ENCODE results near the gene APOC1.

The APOC1 gene

GRCh38 chr19:44957526-44957925 lies 43.1 kb downstream of the APOC1 start:
- ATAC-seq (no peak), DNase-seq (no peak)

DNA sequence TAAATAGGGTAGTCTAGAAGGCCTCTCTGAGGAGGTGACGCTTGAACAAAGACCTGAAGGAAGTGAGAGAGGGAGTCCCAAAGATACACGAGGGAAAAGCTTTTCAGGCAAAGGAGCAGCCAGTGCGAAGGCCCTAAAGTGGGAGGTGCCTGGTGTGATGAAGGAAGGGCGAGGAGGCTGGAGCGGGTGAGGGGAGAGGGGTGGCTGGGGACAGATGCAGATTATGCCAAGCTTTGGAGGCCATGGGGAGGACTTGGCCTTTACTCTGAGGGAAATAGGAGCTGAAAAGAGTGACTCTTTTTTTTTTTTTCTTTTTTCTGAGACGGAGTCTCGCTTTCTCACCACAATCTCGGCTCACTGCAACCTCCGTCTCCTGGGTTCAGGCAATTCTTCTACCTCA lies 43.7 kb downstream of the APOC1 start:
- DNase-seq, result no peak

GRCh38 chr19:44959691-44960090 lies 45.3 kb downstream of the APOC1 start:
- ATAC-seq, result no peak
- DNase-seq, result no peak

More for the DNA sequence above, 43.7 kb downstream of the APOC1 start:
- no peak for ATAC-seq

GRCh38 chr19:44960906-44961728 lies 46.7 kb downstream of the APOC1 start:
- DNase-seq (no peak), ATAC-seq (no peak)

- no peak for DNase-seq
- no peak for ATAC-seq
Observed at GRCh38 chr19:44961821-44962220, 47.4 kb downstream of the APOC1 start.

GRCh38 chr19:44968118-44968517 lies 53.7 kb downstream of the APOC1 start:
- ATAC-seq (no peak), DNase-seq (no peak)

DNA sequence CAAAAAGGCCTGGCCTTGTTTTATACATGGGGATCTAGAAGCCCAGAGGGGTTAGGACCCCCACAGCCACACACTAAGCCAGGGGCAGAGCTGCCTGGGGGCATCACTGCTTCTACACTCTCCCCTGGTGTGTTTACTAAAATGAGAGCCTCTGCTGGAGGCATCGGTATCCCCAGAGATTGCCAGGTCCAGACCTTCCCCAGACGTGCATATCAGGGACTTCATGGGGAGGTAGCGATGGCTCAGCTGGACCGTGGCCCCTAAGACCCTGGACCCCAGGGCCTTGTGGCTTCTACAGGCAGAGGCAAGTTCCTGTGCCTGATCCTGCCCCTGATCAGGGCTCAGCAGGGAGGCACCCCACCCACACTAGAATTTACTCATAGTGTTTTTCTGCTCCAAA lies 54.3 kb downstream of the APOC1 start:
- ATAC-seq, result no peak
- no peak for DNase-seq
